Measurements from ENCODE around the gene ANKRD11.
"Not testable (repeated sequence)": the region's sequence is repeated elsewhere in the genome, so short reads cannot be mapped to it uniquely, and the experiment has no call there.

The ANKRD11 gene

DNA sequence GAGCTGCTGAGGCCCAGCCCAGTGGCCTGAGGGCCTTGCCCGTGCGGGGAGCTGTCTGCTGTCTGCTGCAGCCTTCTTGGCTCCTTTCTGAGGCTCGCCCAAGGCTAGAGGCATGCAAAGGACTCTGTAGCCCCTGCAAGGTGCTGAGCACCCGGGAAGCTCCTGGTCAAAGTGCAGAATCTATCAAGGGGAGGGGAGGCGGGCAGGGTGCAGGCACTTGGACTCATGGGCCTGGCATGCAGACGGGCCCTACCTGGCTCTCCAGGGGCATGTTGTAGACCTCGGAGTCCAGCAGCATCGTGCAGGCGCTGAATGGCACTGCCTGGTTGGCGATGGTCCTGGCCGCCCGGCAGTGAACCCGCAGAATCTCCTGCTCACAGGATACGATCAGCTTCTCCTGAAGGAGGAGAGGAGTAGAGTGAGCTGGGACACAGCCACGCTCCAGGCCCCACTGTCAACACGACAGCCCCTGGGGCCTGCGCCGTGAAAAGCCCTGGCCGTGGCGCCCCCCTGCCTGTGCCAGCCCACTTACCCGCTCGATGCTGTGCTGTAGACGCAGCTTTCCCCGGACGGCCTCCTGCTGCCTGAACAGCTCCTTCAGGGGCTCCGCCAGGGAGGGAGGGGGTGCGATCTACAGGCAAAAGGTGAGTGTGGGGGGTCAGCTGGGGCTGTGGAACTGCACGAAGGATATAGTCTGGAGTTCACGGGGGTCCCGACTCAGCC is 215.6 kb downstream of the ANKRD11 start:
- DNase-seq = no peak

- DNase-seq = no peak
Measured at GRCh38 chr16:89273741-89274472, 216.5 kb downstream of the ANKRD11 start.

DNA sequence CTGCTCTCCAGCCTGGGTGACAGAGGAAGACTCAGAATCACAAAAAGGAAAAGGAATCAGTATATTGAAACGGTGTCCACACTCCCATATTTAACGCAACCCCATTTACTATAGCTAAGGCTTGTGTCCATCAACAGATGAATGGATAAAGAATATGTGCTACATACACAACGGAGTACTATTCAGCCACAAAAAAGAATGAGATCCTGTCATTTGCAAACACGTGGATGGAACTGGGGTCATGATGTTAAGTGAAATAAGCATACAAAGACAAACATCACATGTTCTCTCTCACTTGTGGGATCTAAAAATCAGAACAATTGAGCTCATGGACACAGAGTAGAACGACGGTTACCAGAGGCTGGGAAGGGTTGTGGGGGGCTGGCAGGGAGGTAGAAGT is 217.7 kb downstream of the ANKRD11 start:
- DNase-seq = no peak

DNA sequence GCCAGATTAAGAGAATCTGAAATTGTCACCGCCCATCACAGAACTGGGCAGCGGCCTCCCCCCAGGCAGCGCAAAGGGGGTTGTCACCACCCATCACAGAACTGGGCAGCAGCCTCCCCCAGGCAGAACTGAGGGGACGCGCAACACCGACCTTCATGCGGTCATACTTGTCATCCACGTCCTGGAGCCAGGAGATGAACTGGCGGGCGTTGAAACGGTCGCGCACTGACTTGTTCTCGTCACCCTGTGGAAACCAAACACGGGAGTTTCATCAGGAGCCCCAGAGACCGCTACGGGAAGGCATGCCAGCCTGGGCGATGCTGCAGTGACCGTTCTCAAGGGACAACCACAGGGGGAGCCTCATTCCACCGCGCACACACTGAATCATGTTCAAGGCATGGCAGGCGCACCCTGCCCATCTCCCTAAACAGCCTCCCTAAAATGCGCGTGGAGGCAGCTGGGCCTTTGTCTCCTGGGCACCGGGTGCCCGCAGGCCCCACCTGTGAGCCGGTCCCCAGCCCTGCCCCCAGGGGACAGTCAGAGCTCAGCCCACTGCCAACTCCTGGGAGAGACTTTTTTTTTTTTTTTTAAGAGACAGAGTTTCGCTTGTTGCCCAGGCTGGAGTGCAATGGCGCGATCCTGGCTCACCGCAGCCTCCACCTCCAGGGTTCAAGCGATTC is 219.6 kb downstream of the ANKRD11 start:
- DNase-seq = no peak

GRCh38 chr16:89269805-89270665 is 220.3 kb downstream of the ANKRD11 start:
- DNase-seq = no peak

DNA sequence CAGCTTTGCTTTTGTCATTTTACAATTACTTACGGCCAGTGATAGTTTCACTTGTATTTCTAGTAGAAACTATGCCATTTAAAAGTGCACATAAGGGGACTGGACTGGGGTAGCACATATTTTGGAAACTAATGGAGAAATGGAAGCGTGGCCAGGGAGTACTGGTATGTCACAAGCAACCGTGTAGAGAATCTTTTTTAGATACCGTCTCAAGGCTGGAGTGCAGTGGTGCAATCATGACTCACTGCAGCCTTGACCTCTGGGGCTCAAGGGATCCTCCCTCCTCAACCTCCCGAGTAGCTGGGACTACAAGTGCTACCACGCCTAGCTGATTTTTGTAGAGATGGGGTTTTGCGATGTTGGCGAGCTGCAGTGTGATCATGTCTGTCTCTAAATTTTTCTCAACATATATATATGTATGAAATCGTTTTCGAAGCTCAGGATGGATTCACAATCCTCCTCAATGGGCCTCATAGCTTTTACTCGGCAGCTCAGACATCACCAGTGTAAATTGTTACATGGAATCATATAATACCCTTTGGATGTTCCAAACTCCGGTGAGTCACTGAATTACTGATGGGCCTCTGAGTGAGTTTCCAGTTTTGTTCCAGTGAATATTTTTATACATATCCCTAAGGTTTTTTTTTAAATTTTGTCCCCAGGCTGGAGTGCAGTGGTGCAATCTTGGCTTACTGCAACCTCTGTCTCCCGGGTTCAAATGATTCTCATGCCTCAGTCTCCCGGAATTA is 221.2 kb downstream of the ANKRD11 start:
- DNase-seq = no peak

DNA sequence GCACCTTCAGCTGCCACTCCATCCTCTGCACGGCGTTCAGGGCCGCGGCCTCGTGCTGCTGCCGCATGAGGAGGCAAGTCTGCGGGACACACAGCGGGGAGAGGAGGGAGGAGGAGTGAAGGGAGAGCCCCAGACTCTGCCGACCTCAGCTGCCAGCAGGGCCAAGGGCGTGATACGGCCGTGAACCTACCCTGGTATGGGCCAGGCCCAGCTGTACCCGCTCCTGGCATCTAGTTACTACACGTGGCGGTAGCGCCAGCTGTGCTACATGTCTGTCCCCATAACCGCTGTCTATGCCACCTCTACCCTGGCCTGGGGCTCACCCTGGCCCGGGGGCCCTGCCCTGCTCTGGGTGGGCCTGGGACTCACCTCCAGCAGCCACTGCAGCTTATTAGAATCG is 221.8 kb downstream of the ANKRD11 start:
- DNase-seq = no peak

- DNase-seq = not testable (repeated sequence)
Measured at GRCh38 chr16:89267746-89268145, 222.6 kb downstream of the ANKRD11 start.

DNA sequence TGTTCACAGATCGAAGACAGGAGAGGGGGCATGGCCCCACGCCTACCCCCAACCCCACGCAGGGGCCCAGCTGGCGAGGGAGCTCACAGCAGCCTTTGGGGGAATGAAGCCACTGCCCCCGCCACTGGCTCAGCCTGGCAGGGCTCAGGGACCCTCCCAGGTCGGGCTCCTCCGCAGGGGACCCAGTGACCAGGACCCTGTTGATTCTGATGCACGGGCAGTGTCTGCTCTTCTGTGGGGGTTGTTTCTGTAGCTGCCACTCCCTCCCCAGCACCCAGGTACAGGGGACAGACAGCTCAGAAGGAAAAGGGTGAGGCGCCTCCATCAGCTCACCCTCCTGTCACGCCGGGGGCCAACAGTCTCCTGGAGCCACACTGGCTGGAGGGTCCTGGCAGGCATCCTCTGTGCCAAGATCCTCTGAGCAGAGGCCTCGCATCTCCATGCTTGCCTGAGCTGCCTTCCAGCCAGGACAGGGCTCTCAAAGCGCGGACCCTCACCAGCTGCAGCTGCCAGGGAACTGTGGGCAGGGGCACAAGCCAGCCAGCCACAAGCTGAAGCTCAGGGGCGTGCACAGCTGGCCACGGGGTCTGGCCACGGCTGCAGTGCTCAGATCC is 223.7 kb downstream of the ANKRD11 start:
- no peak for DNase-seq

DNA sequence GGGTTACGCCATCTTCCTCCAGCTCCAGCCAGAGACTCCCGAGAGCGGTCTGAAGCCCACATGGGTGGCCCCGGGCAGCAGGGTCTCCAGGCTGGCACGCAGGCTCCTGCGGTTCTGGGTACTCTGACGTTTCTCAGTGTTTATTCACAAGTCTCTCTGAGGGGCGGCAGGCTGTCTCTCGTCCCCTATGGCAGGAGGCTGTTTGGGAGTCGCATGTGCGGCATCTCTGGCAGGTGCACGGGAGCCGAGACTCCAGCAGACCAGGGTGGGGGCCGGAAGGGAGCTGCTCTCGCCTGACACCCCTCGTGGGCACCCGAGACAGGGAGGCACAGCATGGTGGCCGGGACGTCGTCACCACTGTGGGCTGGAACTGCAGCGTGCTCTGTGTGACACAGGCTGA is 224.7 kb downstream of the ANKRD11 start:
- DNase-seq = no peak

DNA sequence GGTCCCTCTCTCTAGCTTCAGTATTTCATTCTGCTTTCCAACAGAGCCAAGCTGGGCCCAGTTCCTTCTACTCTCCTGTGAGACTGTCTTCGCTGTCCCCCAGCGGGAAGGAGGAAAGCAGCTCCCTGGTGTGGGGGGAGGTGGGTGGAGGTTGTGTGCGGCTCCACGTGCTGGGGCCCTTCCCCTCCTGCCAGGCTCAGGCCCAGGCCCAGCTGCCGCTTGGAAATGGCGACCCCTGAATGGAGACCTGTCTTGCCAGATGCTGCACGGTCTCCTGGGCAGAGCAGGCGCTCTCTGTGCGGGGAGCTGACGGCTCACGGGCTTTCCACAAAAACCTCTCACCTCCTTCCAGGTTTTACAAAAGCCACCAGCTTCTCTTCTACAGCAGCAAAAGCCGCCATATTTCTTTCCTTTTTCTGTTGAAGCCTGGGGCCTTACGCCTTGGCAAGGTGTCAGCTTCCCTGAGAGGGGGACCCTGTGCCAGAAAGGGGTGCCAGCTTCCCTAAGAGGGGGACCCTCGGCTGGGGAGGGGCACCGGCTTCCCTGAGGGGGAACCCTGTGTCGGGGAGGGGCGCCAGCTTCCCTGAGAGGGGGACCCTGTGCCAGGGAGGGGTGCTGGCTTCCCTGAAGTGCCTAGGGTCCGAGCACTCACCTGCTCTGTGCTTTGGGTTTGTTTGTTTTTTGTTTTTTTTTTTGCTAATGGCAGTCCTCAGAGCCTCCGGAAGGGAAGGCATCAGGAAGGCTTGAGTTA is 225.4 kb downstream of the ANKRD11 start:
- no peak for DNase-seq

DNA sequence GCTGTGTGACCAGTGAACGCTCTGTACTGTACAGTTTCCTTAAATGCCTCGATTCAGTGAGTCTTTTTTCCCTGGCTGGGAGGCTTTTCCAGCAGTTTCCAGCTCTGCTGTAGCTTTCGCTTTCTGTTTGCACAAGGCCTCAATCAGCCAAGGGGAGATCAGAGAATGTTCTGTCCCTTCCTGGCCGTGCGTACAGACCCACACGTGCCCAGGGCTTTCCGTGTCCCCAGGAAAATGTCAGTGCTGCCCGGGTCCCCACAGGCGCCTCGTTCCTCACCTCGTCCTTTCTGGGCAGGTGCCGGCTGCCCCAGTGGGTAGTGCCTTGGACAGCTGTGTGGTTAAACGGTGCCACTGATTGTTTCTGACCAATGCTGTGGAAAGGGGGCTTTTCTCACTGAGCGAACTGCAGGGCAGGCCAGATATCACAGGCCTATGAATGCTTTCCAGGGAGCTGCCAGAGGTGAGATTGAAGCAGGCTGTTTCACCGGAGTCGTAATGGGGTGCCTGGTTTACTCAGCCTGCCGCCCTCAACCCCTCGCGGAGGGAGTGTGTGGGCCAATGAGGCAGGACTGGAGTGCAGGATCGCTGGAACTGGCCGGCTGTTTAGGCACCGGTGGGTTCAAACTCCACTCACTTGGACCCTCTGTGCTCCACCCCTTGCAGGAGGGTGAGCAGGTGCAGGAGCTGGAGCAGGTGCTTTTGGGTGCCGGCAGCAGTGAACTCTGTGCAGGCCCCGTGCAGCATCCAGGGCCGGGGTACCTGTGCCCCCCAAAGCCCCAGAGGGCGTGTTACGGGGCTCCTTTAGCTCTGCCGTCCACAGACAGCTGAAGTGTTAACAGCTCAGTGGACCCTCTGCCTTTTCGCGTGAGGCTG is 228.4 kb downstream of the ANKRD11 start:
- DNase-seq = no peak

DNA sequence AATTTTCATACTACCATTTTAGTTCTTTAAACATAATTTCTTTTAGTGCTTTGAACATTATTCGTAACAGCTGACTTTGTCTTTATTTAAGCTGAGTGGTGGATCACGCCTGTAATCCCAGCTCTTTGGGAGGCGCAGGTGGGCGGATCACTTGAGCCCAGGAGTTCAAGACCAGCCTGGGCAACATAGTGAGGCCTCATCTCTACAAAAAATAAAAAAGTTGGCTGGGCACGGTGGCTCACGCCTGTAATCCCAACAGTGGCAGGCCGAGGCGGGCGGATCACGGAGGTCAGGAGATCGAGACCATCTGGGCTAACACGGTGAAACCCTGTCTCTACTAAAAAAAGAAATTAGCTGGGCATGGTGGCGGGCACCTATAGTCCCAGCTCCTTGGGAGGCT is 230.5 kb downstream of the ANKRD11 start:
- not testable (repeated sequence) for DNase-seq

DNA sequence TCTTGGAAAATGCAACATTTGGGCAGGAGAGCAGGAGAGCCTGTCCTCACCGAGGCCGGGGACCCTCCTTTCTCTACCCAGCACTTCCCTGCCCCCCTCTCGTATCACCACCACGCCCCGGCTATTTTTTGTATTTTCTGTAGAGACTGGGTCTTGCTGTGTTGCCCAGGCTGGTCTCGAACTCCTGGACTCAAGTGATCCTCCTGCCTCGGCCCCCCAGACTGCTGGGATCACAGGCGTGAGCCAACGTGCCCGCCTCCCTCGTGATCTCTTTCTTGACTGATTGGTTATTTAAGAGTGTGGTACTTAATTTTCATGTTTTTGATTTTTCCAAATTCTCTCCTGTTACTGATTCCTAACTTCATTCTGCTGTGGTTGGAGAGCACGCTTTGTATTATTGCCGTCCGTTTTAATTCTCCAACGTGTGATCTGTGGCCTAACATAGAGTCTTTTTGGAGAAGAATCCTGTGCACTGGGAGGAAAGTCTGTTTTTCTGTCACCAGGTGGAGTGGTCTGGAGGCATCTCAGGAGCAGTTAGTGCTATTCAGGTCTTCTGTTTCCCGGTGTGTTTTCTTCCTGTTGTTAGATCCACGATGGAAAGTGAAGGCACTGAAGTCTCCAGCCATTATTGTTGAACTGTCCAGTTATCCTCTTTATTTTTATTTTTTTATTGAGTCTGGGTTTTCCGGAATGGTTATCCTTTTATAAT is 232.4 kb downstream of the ANKRD11 start:
- DNase-seq = no peak

GRCh38 chr16:89257281-89257731 is 233.1 kb downstream of the ANKRD11 start:
- no peak for DNase-seq

DNA sequence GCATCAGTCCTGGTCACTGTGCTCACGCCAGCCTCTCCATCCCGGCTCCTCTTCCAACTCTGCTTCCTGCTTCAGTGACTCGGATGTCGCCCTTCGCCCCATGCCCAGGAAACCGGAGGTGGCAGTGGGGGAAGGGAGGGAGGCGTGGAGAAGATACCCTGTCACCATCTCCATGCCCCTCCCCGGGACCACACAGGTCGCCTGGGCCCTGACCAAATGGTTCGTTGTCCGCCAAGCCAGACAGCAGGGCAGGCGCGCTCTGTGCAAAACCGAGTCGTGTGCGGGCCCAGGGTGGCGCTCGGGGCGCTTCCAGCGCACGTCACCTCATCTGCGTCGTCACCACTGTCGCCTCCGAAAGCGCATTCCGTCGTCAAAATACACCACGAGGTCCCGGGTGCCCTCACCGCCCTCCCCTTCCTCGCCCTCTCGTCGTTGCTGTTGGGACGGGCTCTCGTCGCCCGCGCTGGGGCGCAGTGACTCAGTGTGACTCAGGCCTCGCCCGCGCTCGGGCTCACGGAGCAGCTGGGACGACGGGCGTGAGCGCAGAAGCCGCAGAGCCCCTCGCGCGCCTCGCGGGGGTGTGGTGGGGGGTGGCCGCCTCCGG is 233.6 kb downstream of the ANKRD11 start:
- DNase-seq = no peak

GRCh38 chr16:89253548-89254287 is 236.6 kb downstream of the ANKRD11 start:
- no peak for DNase-seq
